Smooth muscle cell (in vitro differentiated cells): Measurements from ENCODE around the gene ASB12. TPM values are rescaled to one million over a fixed set of nuclear protein-coding genes. Genes with fewer than 3 reads are reported as not detected.
"Not testable (repeated sequence)": the region's sequence is repeated elsewhere in the genome, so short reads cannot be mapped to it uniquely, and the experiment has no call there.

Experiments used
- DNase-seq: peaks from one replicate; lab custom pipeline; 2025; ENCODE audit not compliant: unreplicated experiment; lab: John Stamatoyannopoulos, UW
- H2AFZ ChIP-seq: fragments of 200-600 bp; sonication (generic); 2 replicates; pipeline ENCODE4 v1.6.0; 2016; ENCODE audit warnings: antibody characterized with exemption, low read depth, mild to moderate bottlenecking
- H3F3A ChIP-seq: fragments of 200-600 bp; sonication (generic); 2 replicates; pipeline ENCODE4 v1.6.0; 2017; ENCODE audit warnings: antibody characterized with exemption, low read depth
- H3K27ac ChIP-seq: fragments of 200-600 bp; sonication (generic); 2 replicates; pipeline ENCODE4 v1.5.1; 2016; ENCODE audit warnings: low read depth, mild to moderate bottlenecking
- H3K27me3 ChIP-seq: fragments of 200-600 bp; sonication (generic); 2 replicates; pipeline ENCODE4 v1.6.1; 2016; ENCODE audit warnings: low read depth, mild to moderate bottlenecking
- H3K36me3 ChIP-seq: fragments of 200-600 bp; sonication (generic); 2 replicates; pipeline ENCODE4 v1.5.1; 2016; ENCODE audit warnings: low read depth
- H3K4me1 ChIP-seq: fragments of 200-600 bp; sonication (generic); 2 replicates; pipeline ENCODE4 v1.5.1; 2016; ENCODE audit warnings: low read depth
- H3K4me2 ChIP-seq: fragments of 200-600 bp; sonication (generic); 2 replicates; pipeline ENCODE4 v1.6.0; 2016; ENCODE audit warnings: mild to moderate bottlenecking
- H3K4me3 ChIP-seq: fragments of 200-600 bp; sonication (generic); 2 replicates; pipeline ENCODE4 v1.5.1; 2016; ENCODE audit warnings: mild to moderate bottlenecking
- H3K79me2 ChIP-seq: fragments of 200-600 bp; sonication (generic); 2 replicates; pipeline ENCODE4 v1.6.0; 2016; ENCODE audit warnings: low read depth, mild to moderate bottlenecking
- H3K9ac ChIP-seq: fragments of 200-600 bp; sonication (generic); 2 replicates; pipeline ENCODE4 v1.6.0; 2016; ENCODE audit warnings: low read depth
- H3K9me3 ChIP-seq: fragments of 200-600 bp; sonication (generic); replicated peaks from 2 replicates; pipeline ENCODE4 v1.5.1; 2016; ENCODE audit warnings: low read depth
- H4K20me1 ChIP-seq: fragments of 200-600 bp; sonication (generic); 2 replicates; pipeline ENCODE4 v1.6.0; 2016; ENCODE audit warnings: low read depth
- WGBS: methylation state at CpG from one replicate; pipeline ENCODE4 v1.1.7; 2016; ENCODE audit warnings: low lambda C conversion rate; 5-methylcytosine and 5-hydroxymethylcytosine counted together
- polyA plus RNA-seq: library from polyadenylated mRNA; unstranded; fragments of >200 nt; fragmentation: Nextera tagmentation; extraction: Ambion mirVana; gene quantifications from 2 replicates; pipeline ENCODE4 v1.2.1, GENCODE V29; 2016
- total RNA-seq: library from RNA; depleted of rRNA; stranded (reverse); fragments of >200 nt; gene quantifications from 2 replicates; pipeline ENCODE4 v1.2.3, GENCODE V29; 2014
- TF ChIP-seq, protein P1 (sequence below): fragments of 200-600 bp; sonication (generic); IDR thresholded peaks from 2 replicates; pipeline ENCODE4 v1.5.1; 2017; ENCODE audit warnings: borderline replicate concordance, mild to moderate bottlenecking, antibody characterized with exemption; ENCODE audit not compliant: insufficient read depth, poor library complexity, severe bottlenecking

ASB12 gene
- total and polyA plus RNA-seq, 2 experiments from 2014 or later = not detected

DNA sequence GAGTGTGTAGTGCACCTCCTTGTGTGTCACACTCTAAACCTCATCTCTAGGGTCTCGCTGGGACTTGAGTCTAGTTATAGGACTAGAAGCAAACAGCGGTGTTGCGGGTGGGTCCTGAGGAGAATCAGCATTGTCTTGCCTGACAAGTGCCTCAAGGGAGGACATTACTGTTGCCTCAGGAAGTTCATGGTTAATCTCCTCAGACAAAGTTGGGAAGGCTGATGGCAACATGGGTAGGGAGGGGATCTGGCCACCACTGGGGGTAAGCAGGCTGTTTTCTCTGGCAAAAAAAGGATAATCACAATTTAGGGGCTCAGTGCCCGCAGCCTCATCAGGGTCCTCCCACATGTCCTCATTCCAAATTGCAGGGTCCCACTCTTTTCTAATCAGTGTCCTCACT, 12.4 kb downstream of the ASB12 start:
- H2AFZ ChIP-seq = no peak overlapping the region
- no peaks in the 10 kb centered on the region for H3K27me3 ChIP-seq
- H3F3A ChIP-seq = no peaks in the 10 kb centered on the region
- H3K4me2 ChIP-seq = no peak overlapping the region
- no peak overlapping the region for H3K9ac ChIP-seq
- no peak overlapping the region for H3K4me3 ChIP-seq
- H3K27ac ChIP-seq = no peak overlapping the region
- H3K36me3 ChIP-seq = no peaks in the 10 kb centered on the region
- H3K79me2 ChIP-seq = no peaks in the 10 kb centered on the region
- H3K4me1 ChIP-seq = no peaks in the 10 kb centered on the region
- 83% methylated on average over 4 of the region's 4 CpGs for WGBS
- no peaks in the 10 kb centered on the region for H4K20me1 ChIP-seq
- DNase-seq = no peak
- no peaks in the 10 kb centered on the region for H3K9me3 ChIP-seq
- TF ChIP-seq, protein P1, sequence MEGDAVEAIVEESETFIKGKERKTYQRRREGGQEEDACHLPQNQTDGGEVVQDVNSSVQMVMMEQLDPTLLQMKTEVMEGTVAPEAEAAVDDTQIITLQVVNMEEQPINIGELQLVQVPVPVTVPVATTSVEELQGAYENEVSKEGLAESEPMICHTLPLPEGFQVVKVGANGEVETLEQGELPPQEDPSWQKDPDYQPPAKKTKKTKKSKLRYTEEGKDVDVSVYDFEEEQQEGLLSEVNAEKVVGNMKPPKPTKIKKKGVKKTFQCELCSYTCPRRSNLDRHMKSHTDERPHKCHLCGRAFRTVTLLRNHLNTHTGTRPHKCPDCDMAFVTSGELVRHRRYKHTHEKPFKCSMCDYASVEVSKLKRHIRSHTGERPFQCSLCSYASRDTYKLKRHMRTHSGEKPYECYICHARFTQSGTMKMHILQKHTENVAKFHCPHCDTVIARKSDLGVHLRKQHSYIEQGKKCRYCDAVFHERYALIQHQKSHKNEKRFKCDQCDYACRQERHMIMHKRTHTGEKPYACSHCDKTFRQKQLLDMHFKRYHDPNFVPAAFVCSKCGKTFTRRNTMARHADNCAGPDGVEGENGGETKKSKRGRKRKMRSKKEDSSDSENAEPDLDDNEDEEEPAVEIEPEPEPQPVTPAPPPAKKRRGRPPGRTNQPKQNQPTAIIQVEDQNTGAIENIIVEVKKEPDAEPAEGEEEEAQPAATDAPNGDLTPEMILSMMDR = no peak

DNA sequence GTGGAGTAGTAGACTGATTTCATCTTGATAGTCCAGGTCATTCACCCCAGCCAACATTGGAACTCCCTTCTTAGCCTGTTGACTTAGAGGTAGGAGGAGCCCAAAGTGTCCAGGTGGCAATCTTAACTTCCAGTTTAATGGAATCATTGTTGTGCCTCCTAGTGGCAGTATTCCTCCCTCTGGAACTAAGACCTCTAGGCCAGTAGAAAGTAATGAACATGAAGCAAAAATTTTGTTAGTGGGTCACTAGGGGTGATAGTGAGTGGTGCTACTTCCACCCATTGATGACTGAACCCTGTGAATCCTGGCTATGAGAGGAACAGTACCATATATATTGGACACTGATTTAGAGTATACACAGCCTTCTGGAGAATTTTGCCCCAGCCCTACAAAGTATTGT, 16.4 kb downstream of the ASB12 start:
- not testable (repeated sequence) for H3K4me2 ChIP-seq, H3K9me3 ChIP-seq, H3K36me3 ChIP-seq, H3K27me3 ChIP-seq, H3F3A ChIP-seq, H2AFZ ChIP-seq, H3K79me2 ChIP-seq, H4K20me1 ChIP-seq, DNase-seq, H3K9ac ChIP-seq, H3K4me1 ChIP-seq, H3K27ac ChIP-seq, H3K4me3 ChIP-seq

DNA sequence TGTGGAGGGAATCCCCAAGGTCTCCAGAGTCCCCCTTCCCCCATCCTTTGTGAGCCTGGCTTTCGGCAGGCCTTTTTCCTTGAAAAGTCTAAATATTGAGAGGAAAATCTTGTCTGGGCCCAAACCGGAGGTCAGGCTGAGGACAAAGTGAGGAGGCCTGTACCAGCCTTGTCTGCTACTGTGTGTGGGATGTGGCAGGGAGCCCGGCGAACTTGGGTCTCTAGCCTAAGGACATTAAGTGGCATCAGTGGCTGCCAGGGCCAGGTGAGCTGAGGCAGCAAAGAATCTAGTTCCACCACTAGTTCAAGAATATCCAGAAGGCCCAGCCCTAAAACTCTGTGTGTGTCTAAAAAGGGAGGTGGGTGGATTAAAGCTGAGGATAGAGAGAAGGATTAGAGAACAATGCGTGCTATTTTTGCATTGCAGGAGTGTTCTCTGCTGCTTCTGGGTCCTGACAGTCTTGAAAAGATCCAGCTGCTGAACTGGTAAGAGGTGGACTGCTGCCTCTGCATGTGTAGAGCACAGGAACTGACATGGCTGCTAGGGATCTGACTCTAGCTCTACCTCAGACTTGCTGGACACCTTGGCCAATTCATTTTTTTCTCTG, 23.7 kb downstream of the ASB12 start:
- Histone ChIP-seq H4K20me1 (peaks cover 24% of the 10 kb centered on the region), H3K9me3 (no peaks in the 10 kb centered on the region), H3K36me3 (no peaks in the 10 kb centered on the region), H3K4me2 (peak overlapping the region; percentile 84), H3K4me3 (peak overlapping the region; percentile 67), H3K4me1 (peaks cover 5% of the 10 kb centered on the region), H3F3A (no peaks in the 10 kb centered on the region), H3K79me2 (peaks cover 2% of the 10 kb centered on the region), H3K27ac (peak overlapping the region; percentile 76), H3K9ac (peak overlapping the region; percentile 47), H2AFZ (peak overlapping the region; percentile 75), H3K27me3 (no peaks in the 10 kb centered on the region)
- no peak for DNase-seq
- TF ChIP-seq, protein P1 = no peak
- WGBS = 60% methylated on average over 5 of the region's 5 CpGs

DNA sequence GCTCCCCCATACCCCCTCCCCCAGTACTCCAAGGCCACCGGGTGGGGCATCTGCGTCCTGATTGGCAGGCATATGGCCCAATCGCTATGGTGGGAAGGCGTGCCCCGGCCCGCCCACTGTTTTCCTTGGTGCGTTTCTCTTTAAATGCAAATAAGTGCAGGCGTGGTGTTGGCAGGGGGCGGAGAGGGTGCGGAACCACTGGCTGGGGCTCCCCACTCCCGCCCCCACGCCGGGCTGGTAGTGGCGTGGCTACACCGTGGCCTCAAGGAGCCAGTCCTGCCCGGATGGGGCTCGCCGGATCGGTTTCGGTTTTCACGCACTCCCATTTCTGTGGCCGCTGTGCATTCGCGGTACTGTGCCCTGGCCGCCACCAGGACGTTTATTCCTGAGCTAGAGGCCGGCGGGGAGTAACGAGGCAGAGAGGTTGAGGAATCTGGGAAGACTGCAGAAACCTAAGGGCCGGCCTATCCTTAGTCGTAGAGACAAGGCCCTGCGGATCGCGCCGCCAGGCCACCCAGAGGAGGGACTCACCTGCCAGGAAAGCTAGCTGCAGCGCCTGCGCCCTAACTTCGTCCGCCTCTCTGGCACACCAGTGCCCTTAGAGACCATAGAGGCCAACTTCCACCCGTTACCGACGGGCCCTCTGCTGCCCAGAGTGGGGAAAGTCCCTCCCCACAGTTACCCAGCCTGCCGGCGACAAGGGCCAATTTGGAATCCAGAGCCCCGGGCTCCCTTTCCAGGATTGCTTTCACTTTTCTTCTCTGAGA, 24.5 kb downstream of the ASB12 start:
- Histone ChIP-seq H3F3A (no peaks in the 10 kb centered on the region), H3K79me2 (peaks cover 5% of the 10 kb centered on the region), H3K4me1 (peaks cover 5% of the 10 kb centered on the region), H3K27me3 (no peaks in the 10 kb centered on the region), H3K9me3 (no peaks in the 10 kb centered on the region), H3K36me3 (no peaks in the 10 kb centered on the region), H3K9ac (peak overlapping the region; percentile 47), H3K27ac (peak overlapping the region; percentile 76), H3K4me2 (peak overlapping the region; percentile 84), H4K20me1 (peaks cover 31% of the 10 kb centered on the region), H3K4me3 (peak overlapping the region; percentile 67), H2AFZ (peak overlapping the region; percentile 75)
- DNase-seq = peak; percentile 63
- TF ChIP-seq, protein P1 = no peak
- WGBS = 33% methylated on average over 43 of the region's 45 CpGs
